GM19397 (cell line): ENCODE measurements around the gene CC2D1B.
"Not testable (repeated sequence)": the region's sequence is repeated elsewhere in the genome, so short reads cannot be mapped to it uniquely, and the experiment has no call there.

Experiments used
- ATAC-seq: cut with Tn5 transposase; IDR thresholded peaks from one replicate; pipeline ENCODE4 v1.9.1; 2021; ENCODE audit warnings: mild to moderate bottlenecking, moderate library complexity; ENCODE audit not compliant: unreplicated experiment

The CC2D1B gene, protein sequence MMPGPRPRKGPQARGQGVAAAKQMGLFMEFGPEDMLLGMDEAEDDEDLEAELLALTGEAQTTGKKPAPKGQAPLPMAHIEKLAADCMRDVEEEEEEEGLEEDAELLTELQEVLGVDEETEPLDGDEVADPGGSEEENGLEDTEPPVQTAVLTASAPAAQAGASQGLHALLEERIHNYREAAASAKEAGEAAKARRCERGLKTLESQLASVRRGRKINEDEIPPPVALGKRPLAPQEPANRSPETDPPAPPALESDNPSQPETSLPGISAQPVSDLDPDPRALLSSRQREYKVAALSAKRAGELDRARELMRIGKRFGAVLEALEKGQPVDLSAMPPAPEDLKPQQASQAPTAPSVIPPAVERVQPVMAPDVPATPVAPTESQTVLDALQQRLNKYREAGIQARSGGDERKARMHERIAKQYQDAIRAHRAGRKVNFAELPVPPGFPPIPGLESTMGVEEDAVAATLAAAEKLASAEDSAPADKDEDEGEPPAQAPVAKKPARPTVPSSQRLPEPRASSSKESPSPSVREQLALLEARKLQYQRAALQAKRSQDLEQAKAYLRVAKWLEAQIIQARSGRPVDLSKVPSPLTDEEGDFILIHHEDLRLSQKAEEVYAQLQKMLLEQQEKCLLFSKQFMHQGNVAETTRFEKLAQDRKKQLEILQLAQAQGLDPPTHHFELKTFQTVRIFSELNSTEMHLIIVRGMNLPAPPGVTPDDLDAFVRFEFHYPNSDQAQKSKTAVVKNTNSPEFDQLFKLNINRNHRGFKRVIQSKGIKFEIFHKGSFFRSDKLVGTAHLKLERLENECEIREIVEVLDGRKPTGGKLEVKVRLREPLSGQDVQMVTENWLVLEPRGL

DNA sequence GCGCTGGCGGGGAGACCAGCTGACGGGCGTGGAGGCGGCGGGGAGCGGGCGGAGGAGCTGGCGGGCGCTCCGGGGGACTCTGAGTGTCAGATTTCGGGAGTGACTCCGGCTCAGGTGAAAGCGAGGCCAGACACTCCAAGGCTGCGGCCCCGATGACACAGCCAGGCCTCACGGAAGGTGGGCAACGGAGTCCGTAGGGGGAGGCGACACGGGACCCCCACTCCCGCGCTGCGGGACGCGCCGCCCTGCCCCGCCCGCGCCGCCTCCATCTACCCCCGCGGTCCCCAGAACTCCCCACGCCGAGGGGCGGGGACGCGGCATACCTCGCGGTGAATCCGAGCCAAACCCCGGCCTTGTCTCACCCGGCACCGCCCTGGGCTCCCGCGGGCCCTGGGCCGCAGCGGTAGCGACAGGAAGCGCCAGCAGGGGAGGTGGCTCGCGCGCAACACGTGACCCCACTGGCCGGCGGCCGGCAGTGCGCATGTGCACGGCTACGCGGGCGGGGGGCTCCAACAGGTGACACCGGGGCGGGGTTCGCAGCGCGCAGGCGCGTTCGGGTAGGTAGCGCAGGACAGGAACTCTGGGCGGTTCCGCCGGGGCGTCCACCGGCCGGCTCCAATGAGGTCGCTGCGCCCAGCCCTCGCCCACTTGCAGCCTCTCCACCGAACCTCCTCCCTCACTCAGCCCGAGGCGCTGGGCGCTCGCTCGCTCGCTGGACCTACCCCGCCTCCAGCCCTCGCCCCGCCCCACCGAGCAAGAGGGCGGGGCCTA lies at the start of gene CC2D1B:
TSS of gene CC2D1B (minus strand) at position 460 of the 771 bp plus-strand sequence. CDS start 1,585 bp downstream, outside the sequence.
- ATAC-seq: peak; percentile 92

DNA sequence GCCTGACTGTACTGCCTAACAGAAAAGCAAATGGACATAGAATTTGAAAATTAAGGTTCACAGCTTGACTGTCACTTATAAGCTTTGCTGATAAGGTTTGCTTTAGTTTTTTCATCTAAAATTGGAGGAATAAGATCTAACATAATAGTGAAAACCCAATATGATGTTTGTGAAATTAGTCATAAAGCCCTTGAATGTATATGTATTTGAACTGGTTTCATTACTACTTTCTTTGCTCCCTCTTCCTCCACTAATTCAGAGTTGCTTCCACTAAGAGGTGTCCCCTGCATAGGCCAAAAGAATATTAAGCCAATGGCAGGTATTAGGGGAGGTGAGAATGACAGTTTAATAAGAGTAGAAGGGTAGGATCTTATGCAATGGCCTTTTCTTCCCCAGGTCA lies 48.9 kb upstream of the CC2D1B start:
- ATAC-seq: no peak

DNA sequence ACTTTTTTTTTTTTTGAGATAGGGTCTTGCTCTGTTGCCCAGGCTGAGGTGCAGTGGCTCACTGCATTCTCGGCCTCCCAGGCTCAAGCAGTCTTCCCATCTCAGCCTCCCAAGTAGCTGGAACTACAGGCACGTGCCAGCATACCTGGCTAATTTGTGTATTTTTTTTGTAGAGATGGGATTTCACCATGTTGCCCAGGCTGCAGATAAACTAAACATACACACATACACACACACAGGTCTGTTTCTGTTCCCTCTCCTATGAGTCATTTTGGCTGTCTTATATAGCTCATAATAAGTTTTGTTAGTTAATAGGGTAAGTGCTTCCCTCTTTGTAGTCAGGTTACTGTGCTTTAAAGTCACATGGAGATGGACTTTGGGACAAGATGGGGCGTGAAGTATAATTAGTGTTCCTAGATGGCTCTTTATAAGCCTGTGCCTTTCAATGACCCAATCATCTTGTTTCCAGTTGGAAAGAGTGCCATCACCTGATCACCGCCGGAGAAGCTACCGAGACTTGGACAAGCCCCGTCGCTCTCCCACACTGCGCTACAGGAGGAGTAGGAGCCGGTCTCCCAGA lies 47.5 kb upstream of the CC2D1B start:
- no peak for ATAC-seq

DNA sequence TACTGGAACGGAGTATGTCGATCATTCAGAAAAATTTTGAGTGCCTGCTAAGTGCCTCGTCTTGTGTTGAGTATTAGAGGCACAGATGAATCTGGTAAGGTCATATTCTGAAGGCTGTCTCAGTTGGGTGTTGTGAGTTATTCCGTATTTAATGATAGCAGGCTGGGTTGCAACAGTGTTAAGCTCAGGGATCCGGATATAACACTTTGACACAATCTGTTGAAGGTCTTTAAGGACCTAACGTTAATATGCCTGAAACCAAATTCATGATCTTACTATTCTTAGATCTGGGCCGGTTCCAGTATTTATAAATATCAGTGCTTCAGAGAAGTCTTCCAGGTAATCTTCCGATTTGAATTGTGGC lies 39.0 kb upstream of the CC2D1B start:
- ATAC-seq: no peak

DNA sequence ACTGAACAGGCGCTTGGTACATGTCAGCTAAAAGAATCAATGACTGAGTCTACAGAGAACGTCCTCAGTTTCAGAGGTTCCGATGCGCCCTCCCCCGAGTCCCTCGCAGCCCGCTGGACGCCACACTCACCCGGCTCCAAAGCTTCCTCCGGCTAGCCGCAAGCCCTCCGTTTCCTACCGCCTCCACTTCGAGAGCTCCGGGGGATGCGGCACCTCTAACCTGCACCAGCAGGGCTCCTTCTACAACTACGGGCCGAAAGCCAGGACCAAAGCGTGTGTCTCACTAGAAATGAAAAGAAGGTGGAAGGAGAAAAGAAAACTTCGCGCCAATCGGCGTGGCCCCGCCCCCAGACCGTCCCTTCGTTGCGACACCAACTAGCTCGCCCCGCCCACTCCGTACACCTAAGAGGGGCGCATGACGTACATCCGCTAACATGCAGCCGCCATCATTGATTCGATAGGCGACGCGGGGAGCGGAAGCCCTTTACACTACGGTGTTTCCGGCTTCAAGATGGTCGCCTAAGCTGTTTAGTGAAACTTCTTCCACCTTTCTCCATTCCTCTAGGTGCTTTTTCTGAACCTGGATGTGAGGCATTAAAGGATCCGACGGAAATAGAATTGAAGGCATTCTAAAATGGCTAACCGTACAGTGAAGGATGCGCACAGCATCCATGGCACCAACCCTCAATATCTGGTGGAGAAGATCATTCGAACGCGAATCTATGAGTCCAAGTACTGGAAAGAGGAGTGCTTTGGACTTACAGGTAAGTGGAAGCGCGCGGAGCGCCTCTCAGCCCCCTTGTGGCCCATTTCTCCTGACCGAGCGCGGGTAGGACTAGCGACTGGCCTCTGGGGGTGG lies 38.3 kb upstream of the CC2D1B start, which contains the start of the genes ORC1 and PRPF38A:
TSS of gene ORC1 (minus strand) at position 308 of the 859 bp plus-strand sequence. CDS start 2,200 bp downstream, outside the sequence.
TSS of gene PRPF38A (plus strand) at position 487 of the 859 bp plus-strand sequence. CDS start at position 635, 148 bp downstream.
- ATAC-seq: peak; percentile 98

DNA sequence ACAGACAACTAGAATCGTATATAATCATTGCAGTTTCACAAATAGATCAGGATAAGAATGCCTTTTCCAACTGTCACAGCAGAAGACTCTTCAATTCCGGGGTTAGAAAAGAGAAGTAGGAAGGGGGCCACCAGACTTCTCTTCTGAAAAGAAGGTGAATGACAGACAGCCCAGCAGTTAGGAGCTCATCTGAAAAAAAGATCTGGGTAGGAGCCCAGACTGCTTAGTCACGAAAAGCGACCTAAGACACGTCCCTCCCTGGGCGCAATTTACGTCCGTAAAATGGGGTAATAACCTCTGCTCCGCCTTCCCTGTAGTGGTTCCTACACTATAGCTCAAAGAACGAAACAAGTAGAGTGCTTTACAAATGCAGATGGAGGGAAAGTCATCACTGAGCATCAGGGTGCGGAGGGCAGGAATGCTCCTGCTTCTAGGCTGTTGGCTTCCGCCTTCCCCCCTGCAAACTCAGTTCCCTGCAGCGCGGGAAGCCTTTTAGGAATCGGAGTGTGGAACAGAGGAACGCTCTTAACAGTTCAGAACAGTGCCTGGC lies 37.6 kb upstream of the CC2D1B start:
- peak; percentile 5 for ATAC-seq

DNA sequence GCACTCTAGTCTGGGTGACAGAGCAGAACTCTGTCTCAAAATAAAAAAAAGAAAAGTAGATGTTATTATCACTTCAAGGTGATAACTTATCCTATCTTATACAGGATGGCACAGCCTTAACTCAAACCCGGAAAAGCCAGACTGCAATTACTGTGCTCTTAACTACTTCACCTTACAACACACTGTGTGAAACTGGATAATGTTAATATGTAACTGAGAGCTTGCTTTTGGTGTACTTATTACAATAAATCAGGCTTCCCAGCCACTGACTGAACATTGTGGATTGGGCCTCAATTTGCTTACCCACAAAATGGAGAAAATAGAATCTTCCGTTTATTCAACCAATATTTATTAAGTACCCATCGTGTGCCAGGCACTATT lies 36.8 kb upstream of the CC2D1B start:
- no peak for ATAC-seq

DNA sequence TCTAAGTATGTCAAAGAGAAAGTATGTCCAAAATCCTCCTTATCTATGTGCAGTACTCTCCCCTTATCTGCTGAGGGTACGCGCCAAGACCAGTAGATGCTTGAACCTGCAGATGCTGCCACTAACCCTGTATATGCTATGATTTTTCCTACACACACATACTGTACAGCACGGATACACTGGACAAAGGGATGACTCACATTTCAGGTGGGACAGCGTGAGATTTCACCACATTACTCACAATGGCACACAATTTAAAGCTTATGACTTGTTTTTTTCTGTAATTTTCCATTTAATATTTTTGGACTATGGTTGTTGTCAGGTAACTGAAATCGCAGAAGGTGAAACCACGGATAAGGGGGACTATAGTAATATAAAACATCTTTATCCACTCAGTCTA lies 34.1 kb upstream of the CC2D1B start:
- ATAC-seq: no peak

DNA sequence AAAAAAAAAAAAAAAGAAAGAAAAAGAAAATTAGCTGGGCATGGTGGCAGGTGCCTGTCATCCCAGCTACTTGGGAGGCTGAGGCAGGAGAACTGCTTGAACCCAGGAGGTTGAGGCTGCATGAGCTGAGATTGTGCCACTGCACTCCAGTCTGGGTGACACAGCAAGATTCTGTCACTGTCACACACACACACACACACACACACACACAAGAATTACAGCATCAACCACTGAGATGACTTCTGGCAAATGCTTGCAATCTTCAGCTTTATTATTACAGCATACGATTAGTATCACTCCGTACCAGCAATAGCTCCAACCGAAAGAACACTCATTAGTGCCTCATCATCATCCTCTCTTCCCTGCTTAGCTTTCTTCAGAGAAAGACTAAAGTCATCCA lies 33.6 kb upstream of the CC2D1B start:
- no peak for ATAC-seq

DNA sequence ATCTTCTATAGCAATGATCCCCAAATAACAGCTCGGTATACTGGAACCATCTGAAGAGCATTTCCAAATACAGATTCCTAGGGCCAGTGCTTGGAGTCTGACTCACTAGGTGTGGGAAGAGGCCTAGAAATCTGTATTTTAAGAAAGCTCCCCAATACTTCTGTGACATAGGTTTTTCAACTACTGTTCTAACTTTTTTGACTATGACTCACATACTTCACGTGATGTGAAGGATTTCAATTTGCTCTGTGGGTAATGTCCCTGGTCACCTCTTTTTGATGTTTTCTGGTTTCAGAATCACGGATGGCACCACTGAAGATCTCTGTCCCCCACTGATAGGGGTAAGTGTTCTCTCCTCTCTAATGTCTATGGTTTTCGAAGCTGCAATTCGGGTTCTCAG lies 27.2 kb upstream of the CC2D1B start:
- ATAC-seq: no peak

DNA sequence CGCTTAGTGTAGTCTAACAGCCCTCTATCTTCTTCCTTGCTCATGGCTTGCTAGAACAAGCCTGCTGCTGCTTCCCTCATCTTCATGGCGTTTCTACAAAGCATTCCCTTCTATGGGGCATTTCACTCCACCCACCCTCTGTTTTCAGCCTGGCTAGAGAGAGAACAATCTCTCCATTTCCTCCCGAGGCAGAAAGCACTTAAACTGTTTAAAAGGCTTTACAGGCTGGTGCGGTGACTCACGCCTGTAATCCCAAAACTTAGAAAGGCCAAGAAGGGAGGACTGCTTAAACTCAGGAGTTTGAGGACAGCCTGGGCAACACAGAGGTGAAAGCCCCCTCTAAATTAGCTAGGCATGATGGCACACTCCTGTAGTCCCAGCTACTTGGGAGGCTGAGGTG lies 20.5 kb upstream of the CC2D1B start:
- ATAC-seq: no peak

DNA sequence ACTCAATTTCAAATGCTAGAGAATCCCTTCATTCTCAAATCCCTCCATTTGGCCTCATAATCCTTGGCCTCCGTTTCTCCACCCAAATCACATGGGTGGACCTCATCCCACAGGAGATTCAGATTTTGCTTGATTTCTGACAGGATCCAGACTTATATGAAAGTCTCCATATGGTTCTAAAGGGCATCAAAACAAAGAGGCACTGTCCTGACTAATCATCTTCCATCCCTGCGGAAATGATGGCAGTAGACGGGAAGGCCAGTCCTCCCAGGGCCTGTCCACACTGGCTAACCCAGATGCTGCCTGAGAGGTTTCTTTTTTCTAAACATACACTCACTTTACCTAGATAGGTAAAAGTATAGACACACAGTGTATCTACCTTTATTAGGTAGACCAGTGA lies 19.4 kb upstream of the CC2D1B start:
- no peak for ATAC-seq

DNA sequence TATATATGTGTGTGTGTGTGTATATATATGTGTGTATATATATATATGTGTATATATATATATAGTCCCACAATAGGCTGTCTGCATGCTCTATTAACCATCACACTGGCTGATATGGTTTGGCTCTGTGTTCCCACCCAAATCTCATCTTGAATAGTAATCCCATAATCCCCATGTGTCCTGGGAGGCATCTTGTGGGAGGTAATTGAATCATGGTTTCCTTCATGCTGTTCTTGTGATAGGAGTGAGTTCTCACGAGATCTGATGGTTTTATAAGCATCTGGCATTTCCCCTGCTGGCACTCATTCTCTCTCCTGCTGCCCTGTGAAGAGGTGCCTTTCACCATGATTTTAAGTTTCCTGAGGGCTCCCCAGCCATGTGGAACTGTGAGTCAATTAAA lies 3.8 kb upstream of the CC2D1B start:
- ATAC-seq: not testable (repeated sequence)

DNA sequence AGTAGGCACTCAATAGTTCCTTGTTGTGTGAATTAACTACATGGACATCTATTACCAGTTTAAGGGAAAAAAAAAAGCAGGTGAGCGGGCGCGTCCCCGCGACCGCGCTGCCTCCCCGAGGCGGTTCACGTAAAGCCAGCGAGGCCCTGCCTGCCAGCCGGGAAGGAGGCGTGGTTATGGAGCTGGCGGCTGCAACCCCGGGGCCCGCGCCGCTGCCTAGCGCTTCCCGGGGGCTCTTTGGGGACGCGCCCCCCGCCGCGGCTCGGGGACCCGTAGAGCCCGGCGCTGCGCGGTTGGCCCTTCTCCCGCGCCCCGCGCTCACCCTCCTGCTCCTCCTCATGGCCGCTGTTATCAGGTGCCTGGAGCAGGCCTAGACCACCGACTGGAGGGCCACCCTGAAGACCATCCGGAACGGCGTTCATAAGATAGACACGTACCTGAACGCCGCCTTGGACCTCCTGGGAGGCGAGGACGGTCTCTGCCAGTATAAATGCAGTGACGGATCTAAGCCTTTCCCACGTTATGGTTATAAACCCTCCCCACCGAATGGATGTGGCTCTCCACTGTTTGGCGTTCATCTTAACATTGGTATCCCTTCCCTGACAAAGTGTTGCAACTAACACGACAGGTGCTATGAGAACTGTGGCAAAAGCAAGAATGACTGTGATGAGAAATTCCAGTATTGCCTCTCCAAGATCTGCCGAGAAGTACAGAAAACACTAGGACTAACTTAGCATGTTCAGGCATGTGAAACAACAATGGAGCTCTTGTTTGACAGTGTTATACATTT lies 2.6 kb upstream of the CC2D1B start:
- ATAC-seq: no peak

DNA sequence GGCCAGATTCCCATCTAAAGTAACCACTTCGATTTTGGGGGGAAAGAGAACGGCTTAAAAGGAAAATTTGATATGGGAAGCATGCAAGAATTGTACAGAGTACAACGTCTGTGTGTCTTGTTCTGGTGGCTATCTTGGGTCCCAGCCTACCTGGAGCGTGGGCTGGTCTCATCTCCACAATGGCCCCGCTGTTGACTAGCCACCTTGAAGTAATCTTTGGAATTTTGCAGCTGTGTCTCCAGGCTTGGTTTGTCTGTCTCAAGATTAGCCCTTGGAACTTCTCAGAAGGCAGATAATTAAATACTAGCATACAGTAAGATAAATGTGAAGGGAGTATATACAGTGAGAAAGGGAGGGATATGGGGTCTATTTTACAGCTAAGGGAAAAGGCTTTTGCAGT lies 1.3 kb upstream of the CC2D1B start:
- no peak for ATAC-seq

DNA sequence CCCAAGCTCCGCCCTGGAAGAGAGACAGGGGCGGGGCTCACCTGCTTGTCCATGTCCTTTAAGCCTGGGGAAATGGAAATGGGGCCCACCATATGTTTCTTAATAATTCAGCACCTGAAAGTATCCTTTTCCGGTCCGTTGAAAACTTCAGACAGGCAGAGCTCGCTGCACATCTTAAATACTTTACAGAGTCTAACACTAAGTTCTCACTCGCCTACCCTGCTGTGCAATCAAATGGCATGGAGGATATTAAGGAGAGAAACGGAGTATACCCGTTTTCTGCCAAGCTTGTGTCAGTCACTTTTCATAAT lies 467 bp upstream of the CC2D1B start:
- ATAC-seq: no peak

DNA sequence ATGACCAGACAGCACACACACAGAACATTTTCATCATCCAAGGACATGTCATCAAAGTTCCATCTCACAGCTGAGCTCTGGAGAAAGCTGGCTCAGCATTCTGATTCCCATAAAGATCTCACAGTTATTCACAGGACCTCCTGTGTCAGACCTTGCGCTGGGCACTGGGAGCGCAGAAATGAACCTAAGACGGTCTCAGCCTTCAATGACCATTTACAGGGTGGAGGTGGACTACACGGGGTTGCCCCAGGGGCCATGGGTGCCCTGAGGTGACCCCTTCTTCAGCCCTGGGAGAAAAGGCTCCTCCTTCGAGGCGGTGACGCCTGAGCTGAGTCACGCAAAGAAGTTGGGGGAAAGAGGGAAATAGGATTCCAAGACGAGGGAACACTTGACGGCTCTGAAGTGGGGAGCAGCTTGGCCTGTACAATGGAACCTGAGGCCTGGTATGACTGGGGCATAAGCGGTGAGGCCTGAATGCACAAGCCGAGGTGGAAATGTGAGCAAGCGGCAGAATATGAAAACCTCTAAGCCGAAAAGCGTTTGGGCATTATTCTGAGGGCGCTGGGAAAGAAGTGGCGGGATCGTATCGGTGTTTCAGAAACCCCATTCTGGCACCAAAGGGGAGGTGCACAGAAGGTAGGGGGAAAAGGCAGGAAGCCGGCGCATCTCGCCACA lies 797 bp downstream of the CC2D1B start:
- ATAC-seq: no peak

DNA sequence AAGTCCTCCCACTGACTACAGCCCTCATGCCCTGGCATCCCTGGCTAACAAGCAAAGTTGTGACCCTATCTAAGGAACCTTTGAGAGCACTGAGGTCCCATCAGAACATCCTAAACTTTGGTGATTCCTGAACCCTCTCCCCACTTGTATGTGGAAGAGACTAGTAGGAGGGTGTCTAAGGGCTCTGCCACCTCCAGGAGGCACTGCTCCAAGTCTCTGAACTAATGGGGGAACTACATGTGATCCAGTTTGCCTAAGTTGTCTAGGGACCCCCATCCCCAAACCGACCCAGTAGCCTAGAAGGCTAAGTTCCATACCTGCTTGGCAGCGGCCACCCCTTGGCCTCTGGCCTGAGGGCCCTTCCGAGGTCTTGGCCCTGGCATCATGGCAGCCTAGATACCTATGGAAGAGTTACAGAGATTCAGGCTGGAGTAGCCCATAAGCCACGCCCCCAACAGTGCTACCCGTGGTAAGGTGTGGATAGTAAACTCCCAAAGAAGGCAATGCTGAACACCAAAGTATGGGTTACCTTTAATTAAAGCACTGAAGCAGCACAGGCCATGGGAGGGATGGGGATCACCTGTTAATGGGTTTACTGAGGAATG lies 1.7 kb downstream of the CC2D1B start:
- ATAC-seq: no peak
